ENCODE measurements around the gene CCDC183. TPM values are rescaled to one million over a fixed set of nuclear protein-coding genes. Genes with fewer than 3 reads are reported as not detected.

The CCDC183 gene
- total and polyA plus RNA-seq, 4 donors, result 0.20 to 1.8 (median 1.0) TPM

- Histone ChIP-seq H3K4me1 (ENCODE audit: control insufficient read depth in 4 of 4, insufficient read depth in 4 of 4, low read length in 3 of 4) (no peaks in the 10 kb centered on the region), H3K36me3 (ENCODE audit: control insufficient read depth in 4 of 4, insufficient read depth in 3 of 4, low read depth in 1 of 4, low read length in 3 of 4) (peaks cover 0 to 9% (median 3%) of the 10 kb centered on the region in 4 donors), H3K9me3 (ENCODE audit: control insufficient read depth in 4 of 4, low read length in 3 of 4) (no peaks in the 10 kb centered on the region), H3K4me3 (ENCODE audit: low read depth in 1 of 3, low read length in 3 of 3) (no peak overlapping the region), H3K9ac (ENCODE audit: low read depth in 1 of 2, low read length in 2 of 2) (no peak overlapping the region), H3K27ac (ENCODE audit: low read depth in 1 of 2, low read length in 2 of 2) (no peak overlapping the region), H3K27me3 (ENCODE audit: control insufficient read depth in 4 of 4, insufficient read depth in 4 of 4, low read length in 3 of 4) (no peaks in the 10 kb centered on the region)
- 48% methylated on average over 1 of the region's 1 CpG for WGBS
- TF ChIP-seq MAX (IDR thresholded peaks at IDR 0.05) (no peak), RAD21 (IDR thresholded peaks at IDR 0.05) (no peak), HNF4G (IDR thresholded peaks at IDR 0.05) (no peak), ATF3 (IDR thresholded peaks at IDR 0.05) (no peak), RXRA (IDR thresholded peaks at IDR 0.05) (no peak)
- DNase-seq (ENCODE audit: low spot score), result no peak
These were observed 19.3 kb downstream of the CCDC183 start for GRCh38 chr9:136815422-136815782.

GRCh38 chr9:136820971-136821825 lies 25.1 kb downstream of the CCDC183 start:
- no peak overlapping the region for H3K27ac ChIP-seq (ENCODE audit: low read depth in 1 of 2, low read length in 2 of 2)
- H3K9ac ChIP-seq (ENCODE audit: low read depth in 1 of 2, low read length in 2 of 2), result no peak overlapping the region

More at GRCh38 chr9:136820971-136821825, 25.1 kb downstream of the CCDC183 start:
- Histone ChIP-seq H3K9me3 (ENCODE audit: control insufficient read depth in 4 of 4, low read length in 3 of 4) (no peaks in the 10 kb centered on the region), H3K36me3 (ENCODE audit: control insufficient read depth in 4 of 4, insufficient read depth in 3 of 4, low read depth in 1 of 4, low read length in 3 of 4) (peaks cover 2 to 18% (median 9%) of the 10 kb centered on the region in 4 donors), H3K4me1 (ENCODE audit: control insufficient read depth in 4 of 4, insufficient read depth in 4 of 4, low read length in 3 of 4) (no peaks in the 10 kb centered on the region), H3K4me3 (ENCODE audit: low read depth in 1 of 3, low read length in 3 of 3) (peak overlapping the region in 1 of 3 donors; percentile 7), H3K27me3 (ENCODE audit: control insufficient read depth in 4 of 4, insufficient read depth in 4 of 4, low read length in 3 of 4) (no peaks in the 10 kb centered on the region)
- TF ChIP-seq ATF3 (IDR thresholded peaks at IDR 0.05), result no peak
- no peak for TF ChIP-seq TAF1 (conservative IDR thresholded peaks at IDR 0.05)
- no peak for TF ChIP-seq NR2F2 (IDR thresholded peaks at IDR 0.05)
- no peak for TF ChIP-seq RAD21 (IDR thresholded peaks at IDR 0.05)
- no peak for TF ChIP-seq ZBTB33 (IDR thresholded peaks at IDR 0.05)
- no peak for TF ChIP-seq EGR1 (IDR thresholded peaks at IDR 0.05; ENCODE audit: low read depth in 2 of 2)
- TF ChIP-seq FOXA1 (IDR thresholded peaks at IDR 0.05), result no peak
- TF ChIP-seq MAX (IDR thresholded peaks at IDR 0.05), result no peak
- TF ChIP-seq GABPA (IDR thresholded peaks at IDR 0.05 in 1 of 2, conservative IDR thresholded peaks at IDR 0.05 in 1 of 2), result no peak
- TF ChIP-seq RXRA (IDR thresholded peaks at IDR 0.05), result no peak
- TF ChIP-seq SP1 (IDR thresholded peaks at IDR 0.05), result no peak
- no peak for TF ChIP-seq YY1 (IDR thresholded peaks at IDR 0.05)
- no peak for TF ChIP-seq JUND (IDR thresholded peaks at IDR 0.05)
- 71% methylated on average over 83 of the region's 83 CpGs for WGBS
- no peak for DNase-seq (ENCODE audit: low spot score)
